UCSD-AML1 (cell line): ENCODE data around the gene SCGB1D1.

Source experiments
- DNase-seq: peaks from one replicate; lab custom pipeline; 2025; ENCODE audit not compliant: unreplicated experiment; lab: John Stamatoyannopoulos, UW

Gene SCGB1D1

DNA sequence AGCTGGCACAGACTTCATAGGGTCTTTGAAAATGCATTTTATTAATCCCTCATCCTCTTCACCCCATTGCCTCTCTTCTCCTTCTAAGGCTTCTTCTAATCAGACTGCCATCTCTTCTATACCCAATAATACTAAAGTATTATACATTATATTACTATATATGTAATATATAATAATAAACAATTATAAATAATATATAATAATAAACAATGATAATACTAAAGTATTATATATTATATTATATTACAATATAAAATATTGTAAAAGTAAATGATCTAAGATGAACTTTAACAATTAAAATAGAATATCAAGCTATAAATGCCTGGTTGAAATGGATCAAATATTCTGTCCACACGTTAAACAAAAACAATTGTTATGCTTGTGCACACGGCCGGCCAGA, 31.5 kb downstream of the SCGB1D1 start:
- DNase-seq: no peak

- DNase-seq: no peak
Measured at GRCh38 chr11:62223095-62223494, 33.1 kb downstream of the SCGB1D1 start.

DNA sequence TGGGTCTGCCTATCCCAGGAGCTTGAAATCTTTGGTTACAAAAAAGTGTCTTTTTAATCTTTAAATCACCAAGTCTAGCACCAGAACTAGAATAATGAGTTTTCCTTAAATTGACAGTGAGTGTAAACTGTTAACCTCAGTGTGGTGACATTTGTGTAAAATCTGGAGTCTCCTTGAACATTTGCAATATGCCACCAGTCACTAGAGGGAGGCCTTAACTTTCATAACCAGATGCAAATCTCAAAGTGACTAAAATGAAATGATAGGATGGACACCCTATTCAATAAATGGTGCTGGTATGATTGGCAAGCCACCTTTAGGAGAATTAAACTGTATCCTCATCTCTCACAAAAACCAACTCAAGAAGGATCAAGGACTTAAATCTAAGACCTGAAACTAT, 43.7 kb downstream of the SCGB1D1 start:
- no peak for DNase-seq

GRCh38 chr11:62236187-62236586, 46.2 kb downstream of the SCGB1D1 start:
- DNase-seq: no peak

- no peak for DNase-seq
Measured at GRCh38 chr11:62237499-62237898, 47.5 kb downstream of the SCGB1D1 start.

GRCh38 chr11:62238151-62238550, 48.1 kb downstream of the SCGB1D1 start:
- DNase-seq: no peak

DNA sequence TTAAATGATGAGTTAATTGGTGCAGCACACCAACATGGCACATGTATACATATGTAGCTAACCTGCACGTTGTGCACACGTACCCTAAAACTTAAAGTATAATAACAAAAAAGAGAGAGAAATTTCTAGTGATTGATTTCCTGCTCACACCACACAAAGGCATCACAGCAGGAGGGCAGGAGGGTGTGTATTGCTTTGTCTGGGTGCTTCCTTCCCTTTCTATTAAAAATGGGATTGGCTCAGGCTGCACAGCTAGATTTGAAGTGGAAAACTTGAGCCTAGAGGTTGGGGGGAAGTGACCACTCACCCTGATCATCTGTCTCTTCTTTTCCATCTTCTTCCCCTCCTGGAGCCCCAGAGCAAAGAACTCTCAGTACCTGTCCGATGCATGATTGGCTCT, 51.1 kb downstream of the SCGB1D1 start:
- DNase-seq: no peak

- DNase-seq: no peak
Measured at GRCh38 chr11:62242021-62242420, 52.0 kb downstream of the SCGB1D1 start, which contains the start of gene SCGB1D2. SCGB1D2 (plus strand) TSS chr11:62242239; CDS start chr11:62242308, 69 bp downstream.
